ENCODE data around the gene CNTNAP5.

CNTNAP5 gene

GRCh38 chr2:124136110-124136509 is 111.0 kb downstream of the CNTNAP5 start:
- no peak overlapping the region for H3K4me3 ChIP-seq (ENCODE audit: low read depth, low read length)
- no peak for DNase-seq (ENCODE audit: low read depth)
- TF ChIP-seq CTCF (IDR thresholded peaks at IDR 0.05; ENCODE audit: insufficient read depth, low read depth, low read length, missing control alignments), result no peak

DNA sequence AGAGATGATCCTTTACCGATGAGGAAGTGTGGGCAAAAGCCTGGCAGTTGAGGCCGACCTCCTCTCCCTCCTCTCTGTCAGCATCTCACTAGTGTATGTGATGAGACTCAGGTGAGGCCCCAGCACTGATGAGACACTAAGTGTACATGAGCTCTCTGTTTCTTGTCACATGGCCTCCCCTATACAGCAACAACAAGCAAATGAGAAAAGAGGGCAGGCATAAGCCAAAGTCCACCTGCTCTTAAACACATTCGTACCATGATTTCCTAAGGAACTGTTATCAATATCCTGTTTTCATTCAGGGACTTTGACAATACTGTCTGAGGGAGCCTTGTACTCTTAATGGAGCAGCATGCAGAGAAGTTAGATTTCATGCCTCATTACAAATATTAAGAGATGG is 113.0 kb downstream of the CNTNAP5 start:
- no peak for TF ChIP-seq CTCF (IDR thresholded peaks at IDR 0.05; ENCODE audit: insufficient read depth, low read depth, low read length, missing control alignments)
- no peak for DNase-seq (ENCODE audit: low read depth)
- no peak overlapping the region for H3K4me3 ChIP-seq (ENCODE audit: low read depth, low read length)

- no peak for DNase-seq (ENCODE audit: low read depth)
- TF ChIP-seq CTCF (IDR thresholded peaks at IDR 0.05; ENCODE audit: insufficient read depth, low read depth, low read length, missing control alignments), result no peak
- no peak overlapping the region for H3K4me3 ChIP-seq (ENCODE audit: low read depth, low read length)
These were observed 120.9 kb downstream of the CNTNAP5 start for GRCh38 chr2:124145982-124146381.

GRCh38 chr2:124147552-124147951 is 122.5 kb downstream of the CNTNAP5 start:
- no peak overlapping the region for H3K4me3 ChIP-seq (ENCODE audit: low read depth, low read length)
- TF ChIP-seq CTCF (IDR thresholded peaks at IDR 0.05; ENCODE audit: insufficient read depth, low read depth, low read length, missing control alignments), result no peak
- DNase-seq (ENCODE audit: low read depth), result no peak

- H3K4me3 ChIP-seq (ENCODE audit: low read depth, low read length), result no peak overlapping the region
- TF ChIP-seq CTCF (IDR thresholded peaks at IDR 0.05; ENCODE audit: insufficient read depth, low read depth, low read length, missing control alignments), result no peak
- DNase-seq (ENCODE audit: low read depth), result no peak
These were observed 124.5 kb downstream of the CNTNAP5 start for GRCh38 chr2:124149571-124149970.

DNA sequence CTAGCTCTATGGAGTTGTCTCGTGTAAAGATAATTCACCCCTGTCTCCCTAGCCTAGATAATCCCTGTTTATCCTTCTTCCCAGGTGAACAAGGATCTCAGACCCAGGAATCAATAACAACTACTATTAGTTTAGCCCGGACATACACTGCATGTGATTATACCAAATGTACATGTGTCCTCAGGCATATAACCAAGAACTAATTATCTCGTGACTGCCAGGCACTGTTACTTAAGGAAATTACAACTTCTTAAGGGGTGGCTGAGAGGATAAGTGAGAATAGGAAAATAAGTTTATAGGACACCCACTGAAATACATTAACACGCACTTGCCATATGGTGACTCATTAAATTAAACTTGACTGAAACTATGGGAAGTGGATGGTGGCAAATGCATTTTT is 126.6 kb downstream of the CNTNAP5 start:
- no peak for DNase-seq (ENCODE audit: low read depth)
- TF ChIP-seq CTCF (IDR thresholded peaks at IDR 0.05; ENCODE audit: insufficient read depth, low read depth, low read length, missing control alignments), result no peak
- no peak overlapping the region for H3K4me3 ChIP-seq (ENCODE audit: low read depth, low read length)

DNA sequence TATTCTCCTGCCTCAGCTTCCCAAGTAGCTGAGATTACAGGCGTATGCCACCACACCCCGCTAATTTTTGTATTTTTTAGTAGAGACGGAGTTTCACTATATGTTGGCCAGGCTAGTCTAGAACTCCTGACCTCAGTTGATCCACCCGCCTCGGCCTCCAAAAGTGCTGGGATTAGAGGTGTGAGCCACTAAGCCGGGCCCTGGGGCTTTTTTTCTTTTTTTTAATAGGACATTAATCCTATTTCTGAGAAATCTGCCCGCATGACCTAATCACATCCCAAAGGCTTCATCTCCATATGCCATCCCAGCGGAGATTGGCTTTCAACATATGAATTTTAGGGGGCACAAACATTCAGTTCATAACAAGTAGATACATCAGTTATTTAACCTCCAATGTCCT is 128.6 kb downstream of the CNTNAP5 start:
- no peak overlapping the region for H3K4me3 ChIP-seq (ENCODE audit: low read depth, low read length)
- no peak for TF ChIP-seq CTCF (IDR thresholded peaks at IDR 0.05; ENCODE audit: insufficient read depth, low read depth, low read length, missing control alignments)
- DNase-seq (ENCODE audit: low read depth), result no peak
